ENCODE results near the gene HNRNPA1. TPM values are rescaled to one million over a fixed set of nuclear protein-coding genes. Genes with fewer than 3 reads are reported as not detected.
A peak's percentile ranks its signal among the peaks of the same experiment; 100 is the strongest.

Gene HNRNPA1
- total RNA-seq, 1 donor from 2014 or later, result 502 TPM

GRCh38 chr12:54253240-54253639 lies 27.3 kb upstream of the HNRNPA1 start:
- H3K4me1 Mint-ChIP-seq (ENCODE audit: low read depth), result peaks cover 19% of the 10 kb centered on the region
- no peaks in the 10 kb centered on the region for H3K27me3 Mint-ChIP-seq (ENCODE audit: low read depth)
- no peak for DNase-seq (ENCODE audit: low spot score)
- TF ChIP-seq, protein P1, sequence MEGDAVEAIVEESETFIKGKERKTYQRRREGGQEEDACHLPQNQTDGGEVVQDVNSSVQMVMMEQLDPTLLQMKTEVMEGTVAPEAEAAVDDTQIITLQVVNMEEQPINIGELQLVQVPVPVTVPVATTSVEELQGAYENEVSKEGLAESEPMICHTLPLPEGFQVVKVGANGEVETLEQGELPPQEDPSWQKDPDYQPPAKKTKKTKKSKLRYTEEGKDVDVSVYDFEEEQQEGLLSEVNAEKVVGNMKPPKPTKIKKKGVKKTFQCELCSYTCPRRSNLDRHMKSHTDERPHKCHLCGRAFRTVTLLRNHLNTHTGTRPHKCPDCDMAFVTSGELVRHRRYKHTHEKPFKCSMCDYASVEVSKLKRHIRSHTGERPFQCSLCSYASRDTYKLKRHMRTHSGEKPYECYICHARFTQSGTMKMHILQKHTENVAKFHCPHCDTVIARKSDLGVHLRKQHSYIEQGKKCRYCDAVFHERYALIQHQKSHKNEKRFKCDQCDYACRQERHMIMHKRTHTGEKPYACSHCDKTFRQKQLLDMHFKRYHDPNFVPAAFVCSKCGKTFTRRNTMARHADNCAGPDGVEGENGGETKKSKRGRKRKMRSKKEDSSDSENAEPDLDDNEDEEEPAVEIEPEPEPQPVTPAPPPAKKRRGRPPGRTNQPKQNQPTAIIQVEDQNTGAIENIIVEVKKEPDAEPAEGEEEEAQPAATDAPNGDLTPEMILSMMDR (IDR thresholded peaks at IDR 0.05), result no peak
- H3K36me3 Mint-ChIP-seq (ENCODE audit: low read depth), result peaks cover 11% of the 10 kb centered on the region
- no peak overlapping the region for H3K4me3 Mint-ChIP-seq (ENCODE audit: unreplicated experiment)
- no peak overlapping the region for H3K27ac Mint-ChIP-seq (ENCODE audit: unreplicated experiment)
- no peaks in the 10 kb centered on the region for H3K9me3 Mint-ChIP-seq (ENCODE audit: low read depth)

DNA sequence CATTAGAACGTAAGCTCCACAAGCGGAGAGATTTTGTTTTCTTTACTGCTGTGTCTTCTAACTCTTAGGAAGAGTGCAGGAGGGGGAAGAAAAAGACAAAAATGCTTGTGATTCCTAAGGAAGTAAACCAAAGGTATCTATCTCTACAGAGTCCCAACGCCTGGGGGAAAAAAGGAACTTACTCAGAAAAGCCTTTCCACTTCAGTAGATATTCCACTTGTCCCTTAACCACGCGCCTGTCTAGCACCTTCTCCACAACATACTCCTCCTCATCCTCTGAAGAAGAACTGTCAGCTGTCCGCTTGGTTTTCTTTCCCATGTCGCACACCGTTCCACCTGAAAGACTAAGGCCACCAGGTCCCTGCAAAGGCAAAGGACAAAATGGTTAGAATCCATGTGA lies 23.2 kb upstream of the HNRNPA1 start:
- peak overlapping the region; percentile 13 for H3K4me3 Mint-ChIP-seq (ENCODE audit: unreplicated experiment)
- no peaks in the 10 kb centered on the region for H3K27me3 Mint-ChIP-seq (ENCODE audit: low read depth)
- TF ChIP-seq, protein P1 (IDR thresholded peaks at IDR 0.05), result no peak
- H3K36me3 Mint-ChIP-seq (ENCODE audit: low read depth), result peaks cover 6% of the 10 kb centered on the region
- DNase-seq (ENCODE audit: low spot score), result no peak
- H3K4me1 Mint-ChIP-seq (ENCODE audit: low read depth), result peaks cover 54% of the 10 kb centered on the region
- no peaks in the 10 kb centered on the region for H3K9me3 Mint-ChIP-seq (ENCODE audit: low read depth)
- H3K27ac Mint-ChIP-seq (ENCODE audit: unreplicated experiment), result peak overlapping the region; percentile 95

DNA sequence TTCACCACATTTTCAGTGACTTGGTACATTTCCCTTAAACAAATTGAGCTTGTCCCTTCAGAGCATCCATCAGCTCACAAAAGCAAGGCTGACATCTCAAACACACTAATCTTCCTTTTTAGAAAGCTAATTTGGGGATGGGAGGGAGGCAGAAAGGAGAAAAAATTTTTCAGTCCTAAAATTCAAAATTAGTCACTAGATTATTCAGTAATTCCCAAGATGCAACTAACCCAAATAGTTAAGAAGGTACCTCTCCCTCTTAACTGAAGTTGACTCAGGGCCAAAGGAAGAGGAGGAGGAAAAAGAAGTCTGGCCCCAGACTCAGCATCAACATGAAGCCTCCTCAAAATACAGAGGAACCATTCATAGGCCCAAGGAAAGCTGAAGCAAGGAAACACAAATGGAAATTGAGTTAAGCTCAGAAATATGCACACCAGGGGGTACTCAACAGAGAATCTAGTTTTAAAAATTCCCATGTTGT lies 22.3 kb upstream of the HNRNPA1 start:
- Mint-ChIP-seq H3K27ac (ENCODE audit: unreplicated experiment) (peak overlapping the region; percentile 95), H3K27me3 (ENCODE audit: low read depth) (no peaks in the 10 kb centered on the region), H3K4me1 (ENCODE audit: low read depth) (peaks cover 63% of the 10 kb centered on the region), H3K9me3 (ENCODE audit: low read depth) (no peaks in the 10 kb centered on the region), H3K36me3 (ENCODE audit: low read depth) (peaks cover 6% of the 10 kb centered on the region), H3K4me3 (ENCODE audit: unreplicated experiment) (peak overlapping the region; percentile 13)
- DNase-seq (ENCODE audit: low spot score), result no peak
- TF ChIP-seq, protein P1 (IDR thresholded peaks at IDR 0.05), result no peak

DNA sequence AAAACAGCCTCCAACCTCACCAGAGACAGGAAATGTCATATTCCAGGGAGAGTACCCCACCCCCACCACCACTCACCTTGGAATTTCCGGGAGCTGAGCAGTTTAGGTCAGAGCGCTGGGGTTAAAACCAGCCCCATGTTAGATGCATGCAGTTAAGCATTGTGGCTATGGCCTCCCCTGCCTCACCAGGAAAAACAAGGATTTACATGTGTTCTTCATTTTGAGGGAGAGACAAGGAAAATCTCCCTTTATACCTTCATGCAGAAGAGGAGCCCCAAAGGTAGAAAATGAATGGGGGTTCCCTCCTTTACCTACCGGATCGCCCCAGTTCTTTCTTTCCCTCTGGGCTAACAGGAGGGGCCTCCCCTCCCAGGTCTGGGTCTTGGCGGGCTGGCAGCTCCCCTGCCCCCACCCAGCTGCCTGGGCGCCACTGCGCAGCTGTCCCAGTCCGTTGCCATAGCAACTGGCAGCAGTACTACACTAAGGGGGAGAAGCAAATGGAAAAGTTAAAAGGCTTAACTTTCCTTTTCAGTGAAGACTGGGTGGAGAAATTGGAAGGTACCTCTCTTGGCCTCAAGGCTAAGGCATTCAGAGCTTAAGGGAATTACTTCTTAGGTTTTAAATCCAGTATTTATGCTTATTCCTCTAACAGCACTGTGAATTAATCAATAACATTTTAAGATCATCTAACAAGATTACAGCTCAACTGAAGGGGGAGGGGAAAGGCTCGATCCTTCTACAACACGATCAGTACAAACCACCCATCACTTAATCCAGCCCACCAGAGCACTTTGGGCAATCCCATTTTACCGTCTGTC lies 21.1 kb upstream of the HNRNPA1 start:
- peak overlapping the region; percentile 61 for H3K4me3 Mint-ChIP-seq (ENCODE audit: unreplicated experiment)
- H3K27me3 Mint-ChIP-seq (ENCODE audit: low read depth), result no peaks in the 10 kb centered on the region
- peaks cover 6% of the 10 kb centered on the region for H3K36me3 Mint-ChIP-seq (ENCODE audit: low read depth)
- H3K9me3 Mint-ChIP-seq (ENCODE audit: low read depth), result no peaks in the 10 kb centered on the region
- peaks cover 63% of the 10 kb centered on the region for H3K4me1 Mint-ChIP-seq (ENCODE audit: low read depth)
- TF ChIP-seq, protein P1 (IDR thresholded peaks at IDR 0.05), result no peak
- no peak for DNase-seq (ENCODE audit: low spot score)
- peak overlapping the region; percentile 95 for H3K27ac Mint-ChIP-seq (ENCODE audit: unreplicated experiment)

- TF ChIP-seq, protein P1 (IDR thresholded peaks at IDR 0.05), result no peak
- H3K27me3 Mint-ChIP-seq (ENCODE audit: low read depth), result no peaks in the 10 kb centered on the region
- no peak for DNase-seq (ENCODE audit: low spot score)
- H3K36me3 Mint-ChIP-seq (ENCODE audit: low read depth), result peaks cover 2% of the 10 kb centered on the region
- peak overlapping the region; percentile 94 for H3K27ac Mint-ChIP-seq (ENCODE audit: unreplicated experiment)
- no peaks in the 10 kb centered on the region for H3K9me3 Mint-ChIP-seq (ENCODE audit: low read depth)
- H3K4me1 Mint-ChIP-seq (ENCODE audit: low read depth), result peaks cover 60% of the 10 kb centered on the region
- no peak overlapping the region for H3K4me3 Mint-ChIP-seq (ENCODE audit: unreplicated experiment)
Measured at GRCh38 chr12:54261815-54262402, 18.6 kb upstream of the HNRNPA1 start.
